A549 (cell line): ENCODE results near the gene NPAS1. TPM values are rescaled to one million over a fixed set of nuclear protein-coding genes. Genes with fewer than 3 reads are reported as not detected.

ENCODE experiments used
- ATAC-seq, 2 experiments: fragments of 200-7000 bp in 1 of 2; fragments of >200 bp in 1 of 2; cut with Nextera tagmentation in 1 of 2; cut with Tn5 transposase in 1 of 2; 3 replicates each; pipeline versions ENCODE4 v1.8.0 to v1.9.1; 2018 to 2020; ENCODE audit warnings: mild to moderate bottlenecking in 1 of 2, moderate library complexity in 1 of 2
- CTCF ChIA-PET: fragments of 300-600 bp; sonication (Branson Sonifier 250); formaldehyde crosslinking; extraction: SDS; loops from one replicate; lab custom pipeline; 2021; ENCODE audit warnings: antibody characterized with exemption, inconsistent platforms; lab: Yijun Ruan, JAX
- POLR2A ChIA-PET: fragments of 350-600 bp; formaldehyde crosslinking; extraction: SDS; loops from one replicate; lab custom pipeline; 2021; ENCODE audit warnings: antibody characterized with exemption, inconsistent platforms; lab: Yijun Ruan, JAX
- DNase-seq, 2 experiments: peaks; one replicate each; pipeline versions ENCODE4 v3.0.0 to v3.0.0-alpha.2; 2011 to 2016; ENCODE audit warnings: low read depth in 1 of 2, low spot score in 1 of 2
- FAIRE-seq: peaks from 2 replicates; lab custom pipeline; 2011; peaks lifted over from hg19 to GRCh38; lab: Jason Lieb, UNC
- H3K27ac ChIP-seq, 2 experiments: fragments of >200 bp; sonication (Bioruptor Twin); formaldehyde crosslinking; 3 replicates each; pipeline ENCODE4 v1.5.1; 2016 to 2017
- H3K4me1 ChIP-seq: fragments of >200 bp; sonication (Bioruptor Twin); formaldehyde crosslinking; 3 replicates; pipeline ENCODE4 v1.6.1; 2016
- H3K4me2 ChIP-seq: fragments of >200 bp; sonication (Bioruptor Twin); formaldehyde crosslinking; 3 replicates; pipeline ENCODE4 v1.6.1; 2016
- H3K4me3 ChIP-seq: fragments of >200 bp; sonication (Bioruptor Twin); formaldehyde crosslinking; 3 replicates; pipeline ENCODE4 v1.5.1; 2016
- H3K9me3 ChIP-seq: fragments of >200 bp; sonication (Bioruptor Twin); formaldehyde crosslinking; 3 replicates; pipeline ENCODE4 v1.6.1; 2016
- CBX2 ChIP-seq: fragments of 200-600 bp; sonication (generic); IDR thresholded peaks from 2 replicates; pipeline ENCODE4 v1.6.1; 2016; ENCODE audit warnings: low read depth, mild to moderate bottlenecking, borderline replicate concordance
- CHD2 ChIP-seq: fragments of 150-350 bp; IDR thresholded peaks from 2 replicates; pipeline ENCODE4 v1.6.1; 2014; ENCODE audit warnings: low read length; ENCODE audit not compliant: partially characterized antibody
- ESRRA ChIP-seq: fragments of 150-350 bp; IDR thresholded peaks from 2 replicates; pipeline ENCODE4 v1.6.1; 2014; ENCODE audit warnings: mild to moderate bottlenecking, low read length, borderline replicate concordance
- FOSB ChIP-seq: fragments of 250-450 bp; sonication (Bioruptor Pico); IDR thresholded peaks from 2 replicates; pipeline ENCODE4 v1.5.0; 2020; ENCODE audit warnings: mild to moderate bottlenecking, moderate library complexity
- FOSL2 ChIP-seq, 2 experiments: fragments of 450-650 bp in 1 of 2; fragments of >200 bp in 1 of 2; sonication (Bioruptor Twin) in 1 of 2; formaldehyde crosslinking; IDR thresholded peaks; 2 replicates each; pipeline versions ENCODE4 v1.5.0 to v1.6.1; 2016 to 2020; ENCODE audit warnings: mild to moderate bottlenecking in 1 of 2, moderate library complexity in 1 of 2
- FOXS1 ChIP-seq: fragments of 250-450 bp; sonication (Bioruptor Pico); IDR thresholded peaks from 2 replicates; pipeline ENCODE4 v1.5.0; 2020; ENCODE audit warnings: mild to moderate bottlenecking, moderate library complexity
- GATA3 ChIP-seq: IDR thresholded peaks from 2 replicates; pipeline ENCODE4 v1.6.1; 2012; ENCODE audit warnings: borderline replicate concordance
- HOXB5 ChIP-seq: fragments of 250-450 bp; sonication (Bioruptor Pico); IDR thresholded peaks from 2 replicates; pipeline ENCODE4 v1.5.0; 2020; ENCODE audit warnings: mild to moderate bottlenecking, moderate library complexity
- JUN ChIP-seq, 2 experiments: fragments of >200 bp; sonication (Bioruptor Twin); formaldehyde crosslinking; IDR thresholded peaks; 2 replicates in 1 of 2; 3 replicates in 1 of 2; pipeline ENCODE4 v1.6.1; 2016 to 2017
- JUNB ChIP-seq: fragments of >200 bp; sonication (Bioruptor Twin); formaldehyde crosslinking; IDR thresholded peaks from 2 replicates; pipeline ENCODE4 v1.6.1; 2016
- KDM5A ChIP-seq: fragments of 200-600 bp; sonication (generic); IDR thresholded peaks from 2 replicates; pipeline ENCODE4 v1.6.1; 2016; ENCODE audit warnings: antibody characterized with exemption, mild to moderate bottlenecking
- NR3C1 ChIP-seq: fragments of >200 bp; sonication (Bioruptor Twin); formaldehyde crosslinking; IDR thresholded peaks from 3 replicates; pipeline ENCODE4 v1.6.1; 2017
- PHF8 ChIP-seq: fragments of 200-600 bp; sonication (generic); IDR thresholded peaks from 2 replicates; pipeline ENCODE4 v1.6.1; 2016; ENCODE audit warnings: low read depth, mild to moderate bottlenecking, antibody characterized with exemption, moderate library complexity, borderline replicate concordance
- RARB ChIP-seq: fragments of 250-450 bp; sonication (Bioruptor Pico); IDR thresholded peaks from 2 replicates; pipeline ENCODE4 v1.8.0; 2021; ENCODE audit warnings: mild to moderate bottlenecking, moderate library complexity
- SMC3 ChIP-seq: fragments of >200 bp; sonication (Bioruptor Twin); formaldehyde crosslinking; IDR thresholded peaks from 3 replicates; pipeline ENCODE4 v1.6.1; 2018; ENCODE audit warnings: inconsistent platforms
- ZC3H11A ChIP-seq: fragments of 450-650 bp; IDR thresholded peaks from 2 replicates; pipeline ENCODE4 v1.6.1; 2014; ENCODE audit warnings: antibody characterized with exemption, mild to moderate bottlenecking
- ZFP36 ChIP-seq: fragments of 450-650 bp; IDR thresholded peaks from 2 replicates; pipeline ENCODE4 v1.6.1; 2014; ENCODE audit warnings: borderline replicate concordance; ENCODE audit not compliant: partially characterized antibody
- WGBS: methylation state at CpG from one replicate; pipeline ENCODE4 v1.1.6; 2017; ENCODE audit errors: missing lambda C conversion rate; 5-methylcytosine and 5-hydroxymethylcytosine counted together
- polyA plus RNA-seq, 4 experiments: library from polyadenylated mRNA; depleted of rRNA in 3 of 4; stranded (reverse); fragments of >200 nt; fragmentation: RNase III in 1 of 4; extraction: RNeasy Plus Mini Kit Qiagen cat#74134 plus additional on column Dnase treatment in 1 of 4; gene quantifications; 2 replicates in 3 of 4; 3 replicates in 1 of 4; pipeline ENCODE4 v1.2.3, GENCODE V29; 2011 to 2017
- TF ChIP-seq, protein P1 (sequence below): fragments of 200-600 bp; sonication (generic); IDR thresholded peaks from 2 replicates; pipeline ENCODE4 v1.6.1; 2016; ENCODE audit warnings: antibody characterized with exemption, mild to moderate bottlenecking, moderate library complexity
- TF ChIP-seq, protein P2 (sequence below): fragments of >200 bp; sonication (Bioruptor Twin); formaldehyde crosslinking; IDR thresholded peaks from 3 replicates; pipeline ENCODE4 v1.6.1; 2016
- TF ChIP-seq, protein P3 (sequence below): IDR thresholded peaks from 2 replicates; pipeline ENCODE4 v1.6.1; 2012; ENCODE audit warnings: low read depth, borderline replicate concordance
- TF ChIP-seq, protein P4 (sequence below): fragments of 450-650 bp; IDR thresholded peaks from 2 replicates; pipeline ENCODE4 v1.6.1; 2014; ENCODE audit warnings: antibody characterized with exemption
- TF ChIP-seq, protein P5 (sequence below): fragments of >200 bp; sonication (Bioruptor Twin); formaldehyde crosslinking; IDR thresholded peaks from 2 replicates; pipeline ENCODE4 v1.6.1; 2016

The NPAS1 gene
- polyA plus RNA-seq, 2 of the 4 experiments (the other 2 are of a cell fraction), result 1.5 to 2.3 TPM

DNA sequence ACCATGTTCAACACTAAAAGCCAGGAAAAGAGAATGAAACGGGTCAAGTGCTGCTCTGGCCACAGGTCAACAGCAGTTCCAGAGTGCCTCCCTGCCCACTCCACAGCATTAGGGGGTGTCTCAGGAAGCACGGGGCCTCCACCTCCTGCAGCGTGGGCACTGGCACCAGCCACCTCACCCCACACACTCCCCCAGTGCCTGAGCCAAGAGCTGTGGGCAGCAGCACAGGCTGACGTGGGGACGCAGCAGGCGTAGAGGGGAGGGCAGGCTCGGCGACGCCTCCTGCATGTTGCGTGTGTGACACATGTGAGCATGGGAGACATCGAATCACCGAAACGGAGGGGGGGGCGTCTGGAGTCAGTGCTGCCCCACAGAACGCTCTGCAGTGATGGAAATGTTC, 50.2 kb downstream of the NPAS1 start (continued):
- TF ChIP-seq, protein P1, sequence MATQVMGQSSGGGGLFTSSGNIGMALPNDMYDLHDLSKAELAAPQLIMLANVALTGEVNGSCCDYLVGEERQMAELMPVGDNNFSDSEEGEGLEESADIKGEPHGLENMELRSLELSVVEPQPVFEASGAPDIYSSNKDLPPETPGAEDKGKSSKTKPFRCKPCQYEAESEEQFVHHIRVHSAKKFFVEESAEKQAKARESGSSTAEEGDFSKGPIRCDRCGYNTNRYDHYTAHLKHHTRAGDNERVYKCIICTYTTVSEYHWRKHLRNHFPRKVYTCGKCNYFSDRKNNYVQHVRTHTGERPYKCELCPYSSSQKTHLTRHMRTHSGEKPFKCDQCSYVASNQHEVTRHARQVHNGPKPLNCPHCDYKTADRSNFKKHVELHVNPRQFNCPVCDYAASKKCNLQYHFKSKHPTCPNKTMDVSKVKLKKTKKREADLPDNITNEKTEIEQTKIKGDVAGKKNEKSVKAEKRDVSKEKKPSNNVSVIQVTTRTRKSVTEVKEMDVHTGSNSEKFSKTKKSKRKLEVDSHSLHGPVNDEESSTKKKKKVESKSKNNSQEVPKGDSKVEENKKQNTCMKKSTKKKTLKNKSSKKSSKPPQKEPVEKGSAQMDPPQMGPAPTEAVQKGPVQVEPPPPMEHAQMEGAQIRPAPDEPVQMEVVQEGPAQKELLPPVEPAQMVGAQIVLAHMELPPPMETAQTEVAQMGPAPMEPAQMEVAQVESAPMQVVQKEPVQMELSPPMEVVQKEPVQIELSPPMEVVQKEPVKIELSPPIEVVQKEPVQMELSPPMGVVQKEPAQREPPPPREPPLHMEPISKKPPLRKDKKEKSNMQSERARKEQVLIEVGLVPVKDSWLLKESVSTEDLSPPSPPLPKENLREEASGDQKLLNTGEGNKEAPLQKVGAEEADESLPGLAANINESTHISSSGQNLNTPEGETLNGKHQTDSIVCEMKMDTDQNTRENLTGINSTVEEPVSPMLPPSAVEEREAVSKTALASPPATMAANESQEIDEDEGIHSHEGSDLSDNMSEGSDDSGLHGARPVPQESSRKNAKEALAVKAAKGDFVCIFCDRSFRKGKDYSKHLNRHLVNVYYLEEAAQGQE, result no peak
- TF ChIP-seq, protein P2, sequence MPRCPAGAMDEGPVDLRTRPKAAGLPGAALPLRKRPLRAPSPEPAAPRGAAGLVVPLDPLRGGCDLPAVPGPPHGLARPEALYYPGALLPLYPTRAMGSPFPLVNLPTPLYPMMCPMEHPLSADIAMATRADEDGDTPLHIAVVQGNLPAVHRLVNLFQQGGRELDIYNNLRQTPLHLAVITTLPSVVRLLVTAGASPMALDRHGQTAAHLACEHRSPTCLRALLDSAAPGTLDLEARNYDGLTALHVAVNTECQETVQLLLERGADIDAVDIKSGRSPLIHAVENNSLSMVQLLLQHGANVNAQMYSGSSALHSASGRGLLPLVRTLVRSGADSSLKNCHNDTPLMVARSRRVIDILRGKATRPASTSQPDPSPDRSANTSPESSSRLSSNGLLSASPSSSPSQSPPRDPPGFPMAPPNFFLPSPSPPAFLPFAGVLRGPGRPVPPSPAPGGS, result no peak
- TF ChIP-seq CHD2, result no peak
- no peak for TF ChIP-seq ZFP36

DNA sequence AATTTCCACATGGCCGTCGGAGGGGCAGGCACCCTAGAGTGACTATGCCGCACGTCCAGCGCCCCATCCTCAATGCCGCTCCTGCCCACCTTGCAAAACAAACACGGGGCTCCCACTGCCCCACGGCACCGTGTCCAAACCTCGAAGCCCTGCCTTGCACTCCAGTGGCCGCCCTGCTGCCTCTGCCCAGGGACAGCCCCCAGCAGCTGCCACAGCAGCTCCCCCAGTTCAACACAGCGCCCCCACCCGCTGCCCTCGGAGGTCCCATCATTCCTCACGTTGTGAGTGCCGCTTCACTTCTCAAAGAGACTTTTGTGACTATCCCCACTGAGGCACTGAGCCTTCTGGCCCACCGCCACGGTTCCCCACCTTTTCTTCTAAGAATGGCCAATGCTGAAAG, 51.1 kb downstream of the NPAS1 start:
- no peak overlapping the region for H3K27ac ChIP-seq
- ChIA-PET POLR2A (no interaction called here), CTCF (interaction anchor here (0.7 to 2.5 kb wide), 5 partner anchors 9 to 177 kb away, joined by 3 to 12 read pairs (median 4); no protein-coding TSS in a partner anchor)
- no peaks in the 10 kb centered on the region for H3K4me1 ChIP-seq
- H3K4me2 ChIP-seq, result no peak overlapping the region
- no peak overlapping the region for H3K4me3 ChIP-seq
- TF ChIP-seq ZC3H11A (no peak), RARB (no peak), CBX2 (no peak)
- TF ChIP-seq, all 56 proteins: peak for 0
- 93% methylated on average over 18 of the region's 18 CpGs for WGBS
- ATAC-seq (no peak), DNase-seq (no peak), FAIRE-seq (no peak)
- no peaks in the 10 kb centered on the region for H3K9me3 ChIP-seq

DNA sequence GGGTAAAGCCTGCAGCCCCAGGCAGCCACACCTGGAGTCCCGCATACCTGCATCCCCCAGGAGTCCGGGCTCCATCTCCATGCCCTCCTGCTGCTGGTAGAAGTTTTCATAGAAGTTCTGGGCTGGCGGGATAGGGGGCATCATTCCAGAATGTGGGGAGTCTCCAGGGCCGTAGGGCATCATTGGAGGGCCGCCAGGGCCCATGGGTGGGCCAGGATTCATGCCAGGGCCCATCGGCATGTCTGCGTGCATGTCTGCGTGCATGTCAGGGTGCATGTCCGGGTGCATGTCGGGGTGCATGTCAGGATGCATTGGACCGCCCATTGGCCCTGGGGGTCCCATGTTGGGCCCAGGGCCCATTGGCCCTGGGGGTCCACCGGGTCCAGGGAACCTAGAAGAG, 52.1 kb downstream of the NPAS1 start:
- ChIA-PET POLR2A (no interaction called here), CTCF (interaction anchor here (0.7 to 2.5 kb wide), 4 partner anchors 13 to 139 kb away, joined by 3 to 7 read pairs (median 3); no protein-coding TSS in a partner anchor)
- Histone ChIP-seq H3K9me3 (no peaks in the 10 kb centered on the region), H3K27ac (no peak overlapping the region), H3K4me1 (no peaks in the 10 kb centered on the region), H3K4me2 (no peak overlapping the region), H3K4me3 (no peak overlapping the region)
- ATAC-seq, result no peak
- WGBS, result 91% methylated on average over 10 of the region's 12 CpGs
- TF ChIP-seq PHF8 (no peak), FOSL2 (IDR thresholded peaks at IDR 0.05) (no peak), FOSL2 (CRISPR knock-in tag; IDR thresholded peaks at IDR 0.05) (no peak), JUN (IDR thresholded peaks at IDR 0.05) (no peak), CBX2 (no peak), HOXB5 (CRISPR knock-in tag) (no peak), FOSB (CRISPR knock-in tag) (no peak), RARB (no peak), FOXS1 (CRISPR knock-in tag) (no peak), CHD2 (no peak), JUNB (no peak), KDM5A (no peak), ESRRA (no peak), SMC3 (no peak), NR3C1 (no peak), GATA3 (no peak)
- TF ChIP-seq, protein P3, sequence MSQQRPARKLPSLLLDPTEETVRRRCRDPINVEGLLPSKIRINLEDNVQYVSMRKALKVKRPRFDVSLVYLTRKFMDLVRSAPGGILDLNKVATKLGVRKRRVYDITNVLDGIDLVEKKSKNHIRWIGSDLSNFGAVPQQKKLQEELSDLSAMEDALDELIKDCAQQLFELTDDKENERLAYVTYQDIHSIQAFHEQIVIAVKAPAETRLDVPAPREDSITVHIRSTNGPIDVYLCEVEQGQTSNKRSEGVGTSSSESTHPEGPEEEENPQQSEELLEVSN, result no peak
- TF ChIP-seq, protein P4, sequence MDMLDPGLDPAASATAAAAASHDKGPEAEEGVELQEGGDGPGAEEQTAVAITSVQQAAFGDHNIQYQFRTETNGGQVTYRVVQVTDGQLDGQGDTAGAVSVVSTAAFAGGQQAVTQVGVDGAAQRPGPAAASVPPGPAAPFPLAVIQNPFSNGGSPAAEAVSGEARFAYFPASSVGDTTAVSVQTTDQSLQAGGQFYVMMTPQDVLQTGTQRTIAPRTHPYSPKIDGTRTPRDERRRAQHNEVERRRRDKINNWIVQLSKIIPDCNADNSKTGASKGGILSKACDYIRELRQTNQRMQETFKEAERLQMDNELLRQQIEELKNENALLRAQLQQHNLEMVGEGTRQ, result no peak
- TF ChIP-seq, protein P5, sequence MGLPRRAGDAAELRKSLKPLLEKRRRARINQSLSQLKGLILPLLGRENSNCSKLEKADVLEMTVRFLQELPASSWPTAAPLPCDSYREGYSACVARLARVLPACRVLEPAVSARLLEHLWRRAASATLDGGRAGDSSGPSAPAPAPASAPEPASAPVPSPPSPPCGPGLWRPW, result no peak
- TF ChIP-seq, protein P2, result no peak
- DNase-seq, result no peak
- no peak for FAIRE-seq
